Cardiac fibroblast (primary cell): Measurements from ENCODE around the gene KCNH8.

Experiments
- DNase-seq, 2 donors: peaks; one replicate each; pipeline versions ENCODE4 v3.0.0 to v3.0.0-alpha.2; 2010; ENCODE audit warnings: low read depth in 2 of 2
- H3K4me3 ChIP-seq, 2 donors: replicated peaks in 1 of 2; 1 replicate in 1 of 2; 2 replicates in 1 of 2; pipeline ENCODE4 v1.5.1; 2011; ENCODE audit warnings: low read depth in 2 of 2, low read length in 2 of 2, mild to moderate bottlenecking in 2 of 2, moderate library complexity in 1 of 2
- CTCF ChIP-seq: IDR thresholded peaks from one replicate; pipeline ENCODE4 v1.5.1; 2011; ENCODE audit warnings: low read depth, mild to moderate bottlenecking, low read length, inconsistent platforms

The KCNH8 gene

DNA sequence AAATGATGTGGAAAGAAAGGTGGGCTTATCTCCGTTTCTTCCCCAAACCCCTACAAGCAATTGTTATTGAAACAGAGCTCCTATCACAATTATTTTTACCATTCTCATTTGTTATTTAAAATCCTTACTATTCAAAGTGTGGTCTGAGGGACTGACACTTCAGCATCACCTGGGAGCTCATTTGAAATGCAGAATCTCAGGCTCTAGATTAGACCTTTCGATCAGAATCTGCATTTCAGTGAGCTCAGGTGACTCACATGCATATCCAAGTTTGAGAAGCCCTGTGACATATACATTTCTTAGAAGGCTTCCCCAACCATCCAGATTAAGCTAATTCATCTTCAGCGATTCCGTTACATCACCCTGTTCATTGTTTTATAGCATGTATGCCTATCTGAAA, 145.0 kb downstream of the KCNH8 start:
- no peak for DNase-seq
- no peak for TF ChIP-seq CTCF
- H3K4me3 ChIP-seq = no peak overlapping the region

GRCh38 chr3:19295208-19295607, 146.9 kb downstream of the KCNH8 start:
- TF ChIP-seq CTCF = no peak
- no peak for DNase-seq
- no peak overlapping the region for H3K4me3 ChIP-seq

DNA sequence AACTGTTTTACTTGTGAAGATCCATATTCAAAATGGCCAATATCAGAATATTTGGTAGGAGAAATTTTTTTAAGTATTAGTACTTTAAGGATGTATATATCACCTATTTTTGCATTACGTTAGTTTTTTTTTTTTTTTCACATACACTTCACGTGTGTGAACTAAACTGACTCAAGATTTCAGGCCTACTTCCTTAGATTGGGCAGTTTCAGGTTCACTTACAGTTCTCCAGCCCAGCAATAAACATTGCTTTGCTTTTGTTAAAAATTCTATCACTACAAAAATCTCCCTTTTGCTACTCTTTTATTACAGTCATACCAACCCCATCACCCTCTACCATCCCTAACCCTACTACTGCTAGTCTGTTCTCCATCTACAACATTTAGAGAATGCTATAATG, 183.6 kb downstream of the KCNH8 start:
- no peak for TF ChIP-seq CTCF
- no peak for DNase-seq
- no peak overlapping the region for H3K4me3 ChIP-seq

GRCh38 chr3:19334120-19334519, 185.8 kb downstream of the KCNH8 start:
- no peak for DNase-seq
- TF ChIP-seq CTCF = no peak
- H3K4me3 ChIP-seq = no peak overlapping the region

GRCh38 chr3:19338769-19339168, 190.5 kb downstream of the KCNH8 start:
- H3K4me3 ChIP-seq = no peak overlapping the region
- no peak for DNase-seq
- TF ChIP-seq CTCF = no peak

- no peak overlapping the region for H3K4me3 ChIP-seq
- TF ChIP-seq CTCF = no peak
- DNase-seq = no peak
Observed at GRCh38 chr3:19342389-19342788, 194.1 kb downstream of the KCNH8 start.

DNA sequence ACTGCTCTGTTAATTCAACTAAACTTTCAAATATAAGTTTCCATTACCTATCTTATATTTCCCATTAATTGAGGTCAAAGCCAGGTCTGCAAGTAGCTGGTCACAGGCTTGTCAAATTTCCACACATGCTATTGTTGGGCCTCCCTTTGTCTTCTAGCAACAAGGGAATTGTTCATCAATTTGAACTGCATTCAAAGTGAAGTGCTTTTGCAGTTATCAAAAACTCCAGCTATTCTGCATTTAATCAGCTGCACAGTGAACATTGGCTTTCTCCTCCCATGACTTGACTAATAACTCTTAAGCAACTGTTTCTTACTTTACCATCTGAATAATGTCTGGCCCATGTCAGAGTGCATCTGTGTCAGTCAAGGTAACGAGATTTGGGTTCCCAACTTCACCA, 198.4 kb downstream of the KCNH8 start:
- no peak for TF ChIP-seq CTCF
- no peak for DNase-seq

More for the DNA sequence above, 198.4 kb downstream of the KCNH8 start:
- no peak overlapping the region for H3K4me3 ChIP-seq
